Skeletal muscle tissue (tissue), 4 donors: ENCODE measurements around the gene OSBPL3. TPM values are rescaled to one million over a fixed set of nuclear protein-coding genes. Genes with fewer than 3 reads are reported as not detected.

ENCODE experiments used
- H3K27ac ChIP-seq: one replicate; pipeline ENCODE4 v1.7.0; 2013; ENCODE audit warnings: mild to moderate bottlenecking, low read depth, low read length, inconsistent platforms
- H3K27me3 ChIP-seq, 3 donors: one replicate each; pipeline ENCODE4 v1.7.0; 2013; ENCODE audit warnings: low read length in 3 of 3; ENCODE audit not compliant: control insufficient read depth in 3 of 3, insufficient read depth in 3 of 3
- H3K36me3 ChIP-seq, 3 donors: one replicate each; pipeline ENCODE4 v1.7.0; 2013; ENCODE audit warnings: low read length in 3 of 3; ENCODE audit not compliant: control insufficient read depth in 3 of 3, insufficient read depth in 3 of 3
- H3K4me1 ChIP-seq, 3 donors: one replicate each; pipeline ENCODE4 v1.7.0; 2013; ENCODE audit warnings: low read length in 3 of 3, mild to moderate bottlenecking in 3 of 3; ENCODE audit not compliant: control insufficient read depth in 3 of 3, insufficient read depth in 3 of 3
- H3K4me3 ChIP-seq, 3 donors: one replicate each; pipeline ENCODE4 v1.7.0; 2013; ENCODE audit warnings: low read length in 3 of 3
- H3K9ac ChIP-seq, 3 donors: one replicate each; pipeline ENCODE4 v1.7.0; 2013; ENCODE audit warnings: low read length in 3 of 3, mild to moderate bottlenecking in 3 of 3, moderate library complexity in 2 of 3, low read depth in 1 of 3
- H3K9me3 ChIP-seq, 3 donors: one replicate each; pipeline ENCODE4 v1.7.0; 2013; ENCODE audit warnings: low read length in 3 of 3; ENCODE audit not compliant: control insufficient read depth in 3 of 3
- total RNA-seq: library from RNA; depleted of rRNA; stranded (reverse); fragments of >200 nt; gene quantifications from one replicate; pipeline ENCODE4 v1.2.3, GENCODE V29; 2014
- donor health status: Osteomylitis.

OSBPL3 gene
- total RNA-seq, 1 donor from 2014 or later: 2.6 TPM

- Histone ChIP-seq H3K27ac (no peak overlapping the region), H3K4me3 (no peak overlapping the region), H3K27me3 (no peaks in the 10 kb centered on the region), H3K36me3 (no peaks in the 10 kb centered on the region), H3K4me1 (peaks cover 7 to 14% (median 11%) of the 10 kb centered on the region in 3 donors), H3K9me3 (no peaks in the 10 kb centered on the region), H3K9ac (no peak overlapping the region)
Measured at GRCh38 chr7:24821045-24821753, 158.8 kb downstream of the OSBPL3 start.

GRCh38 chr7:24820730-24821044, 159.3 kb downstream of the OSBPL3 start:
- Histone ChIP-seq H3K4me3 (no peak overlapping the region), H3K27ac (no peak overlapping the region), H3K9ac (no peak overlapping the region), H3K9me3 (no peaks in the 10 kb centered on the region), H3K4me1 (peaks cover 2 to 10% (median 9%) of the 10 kb centered on the region in 3 donors), H3K36me3 (no peaks in the 10 kb centered on the region), H3K27me3 (no peaks in the 10 kb centered on the region)

GRCh38 chr7:24819916-24820689, 159.9 kb downstream of the OSBPL3 start:
- no peaks in the 10 kb centered on the region for H3K27me3 ChIP-seq
- H3K9me3 ChIP-seq: no peaks in the 10 kb centered on the region
- no peaks in the 10 kb centered on the region for H3K36me3 ChIP-seq
- H3K4me3 ChIP-seq: no peak overlapping the region
- H3K4me1 ChIP-seq: peaks cover 2 to 8% (median 3%) of the 10 kb centered on the region in 3 donors
- H3K27ac ChIP-seq: no peak overlapping the region
- no peak overlapping the region for H3K9ac ChIP-seq

DNA sequence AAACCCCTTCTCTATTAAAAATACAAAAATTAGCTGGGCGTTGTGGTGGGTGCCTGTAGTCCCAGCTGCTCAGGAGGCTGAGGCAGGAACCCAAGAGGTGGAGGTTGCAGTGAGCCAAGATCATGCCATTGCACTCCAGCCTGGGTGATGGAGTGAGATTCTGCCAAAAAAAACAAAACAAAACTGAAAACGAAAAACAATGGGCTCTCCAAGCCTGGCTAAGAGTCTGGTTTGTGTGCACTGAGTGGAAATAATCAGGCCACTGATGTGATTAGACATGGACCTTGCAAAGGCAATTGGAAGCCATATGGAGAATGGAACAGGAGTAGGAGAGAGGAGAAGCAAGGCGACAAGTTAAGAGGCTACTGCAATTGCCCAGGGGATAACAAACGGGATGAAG, 162.6 kb downstream of the OSBPL3 start:
- peaks cover 0 to 5% (median 0%) of the 10 kb centered on the region in 3 donors for H3K4me1 ChIP-seq
- no peaks in the 10 kb centered on the region for H3K36me3 ChIP-seq
- no peak overlapping the region for H3K9ac ChIP-seq
- H3K27me3 ChIP-seq: no peaks in the 10 kb centered on the region
- H3K4me3 ChIP-seq: no peak overlapping the region
- H3K9me3 ChIP-seq: no peaks in the 10 kb centered on the region
- no peak overlapping the region for H3K27ac ChIP-seq

DNA sequence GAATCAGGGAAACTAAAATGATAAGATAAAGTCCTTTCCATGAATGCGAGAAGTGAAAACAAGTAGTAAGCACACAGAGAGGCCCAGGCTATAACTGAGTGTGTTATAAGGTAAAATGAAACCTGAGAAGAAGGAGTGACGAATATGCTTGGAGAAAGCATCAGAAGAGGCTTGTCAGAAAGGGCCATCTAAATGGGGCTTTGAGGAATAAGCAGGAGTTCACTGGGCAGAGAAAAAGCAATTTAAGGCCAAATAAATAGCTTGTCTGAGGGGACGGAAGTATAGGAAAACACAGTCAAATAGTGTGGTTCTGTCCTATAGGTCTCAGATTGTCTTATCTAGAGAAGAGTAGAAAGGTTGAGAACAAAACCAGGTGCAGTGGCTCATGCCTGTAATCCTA, 163.1 kb downstream of the OSBPL3 start:
- Histone ChIP-seq H3K9me3 (no peaks in the 10 kb centered on the region), H3K9ac (no peak overlapping the region), H3K27me3 (no peaks in the 10 kb centered on the region), H3K27ac (no peak overlapping the region), H3K36me3 (no peaks in the 10 kb centered on the region), H3K4me3 (no peak overlapping the region), H3K4me1 (peaks cover 0 to 5% (median 0%) of the 10 kb centered on the region in 3 donors)

GRCh38 chr7:24812305-24812945, 167.6 kb downstream of the OSBPL3 start:
- Histone ChIP-seq H3K27ac (no peak overlapping the region), H3K27me3 (no peaks in the 10 kb centered on the region), H3K4me3 (no peak overlapping the region), H3K36me3 (no peaks in the 10 kb centered on the region), H3K9ac (no peak overlapping the region), H3K9me3 (no peaks in the 10 kb centered on the region), H3K4me1 (no peaks in the 10 kb centered on the region)

DNA sequence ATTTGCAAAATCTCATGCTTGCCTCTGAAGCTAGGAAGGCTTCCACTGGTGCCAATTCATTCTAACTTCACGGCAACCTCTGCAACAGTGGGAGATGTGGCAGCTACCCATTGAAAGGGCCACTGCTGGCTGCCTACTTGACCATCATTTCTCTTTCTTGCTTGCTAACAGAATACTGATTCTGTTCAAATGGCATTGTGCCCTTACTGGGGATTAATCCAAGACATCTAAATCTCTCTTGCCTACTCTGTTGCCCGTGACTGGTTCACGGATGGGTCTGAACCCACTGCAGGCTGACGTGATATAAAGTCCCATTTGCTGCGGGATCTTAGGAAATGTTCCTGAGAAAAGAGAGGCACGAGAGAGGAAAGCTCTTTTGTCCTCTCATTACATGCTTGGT, 171.5 kb downstream of the OSBPL3 start:
- Histone ChIP-seq H3K4me1 (no peaks in the 10 kb centered on the region), H3K9me3 (no peaks in the 10 kb centered on the region), H3K27me3 (no peaks in the 10 kb centered on the region), H3K4me3 (no peak overlapping the region), H3K9ac (no peak overlapping the region), H3K36me3 (peaks cover 0 to 5% (median 0%) of the 10 kb centered on the region in 3 donors), H3K27ac (no peak overlapping the region)

DNA sequence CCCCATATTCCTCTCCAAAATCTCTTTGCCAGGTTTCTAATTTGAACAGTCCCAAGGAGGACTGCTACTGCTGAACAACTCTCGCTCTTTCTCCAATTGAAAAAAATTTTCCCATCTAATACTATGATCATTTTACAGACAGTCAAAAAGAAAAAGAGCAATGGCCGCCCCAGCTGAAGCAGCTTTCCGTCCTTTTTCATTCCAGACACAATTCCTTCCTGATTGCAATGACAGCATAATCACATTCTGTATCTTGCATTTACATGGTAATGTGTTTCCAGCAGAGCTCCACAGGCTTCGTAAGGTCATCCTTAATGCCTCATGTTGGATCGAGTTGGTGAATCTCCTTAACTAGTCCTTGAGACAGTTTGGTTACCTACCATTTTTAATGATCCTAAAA, 177.7 kb downstream of the OSBPL3 start:
- no peaks in the 10 kb centered on the region for H3K27me3 ChIP-seq
- no peaks in the 10 kb centered on the region for H3K4me1 ChIP-seq
- H3K27ac ChIP-seq: no peak overlapping the region
- no peak overlapping the region for H3K4me3 ChIP-seq
- H3K9ac ChIP-seq: no peak overlapping the region
- H3K36me3 ChIP-seq: peaks cover 0 to 5% (median 0%) of the 10 kb centered on the region in 3 donors
- H3K9me3 ChIP-seq: no peaks in the 10 kb centered on the region

- Histone ChIP-seq H3K4me1 (no peaks in the 10 kb centered on the region), H3K27ac (no peak overlapping the region), H3K4me3 (no peak overlapping the region), H3K9me3 (no peaks in the 10 kb centered on the region), H3K27me3 (no peaks in the 10 kb centered on the region), H3K9ac (no peak overlapping the region), H3K36me3 (peaks cover 0 to 5% (median 0%) of the 10 kb centered on the region in 3 donors)
Measured at GRCh38 chr7:24801883-24802282, 178.1 kb downstream of the OSBPL3 start.

DNA sequence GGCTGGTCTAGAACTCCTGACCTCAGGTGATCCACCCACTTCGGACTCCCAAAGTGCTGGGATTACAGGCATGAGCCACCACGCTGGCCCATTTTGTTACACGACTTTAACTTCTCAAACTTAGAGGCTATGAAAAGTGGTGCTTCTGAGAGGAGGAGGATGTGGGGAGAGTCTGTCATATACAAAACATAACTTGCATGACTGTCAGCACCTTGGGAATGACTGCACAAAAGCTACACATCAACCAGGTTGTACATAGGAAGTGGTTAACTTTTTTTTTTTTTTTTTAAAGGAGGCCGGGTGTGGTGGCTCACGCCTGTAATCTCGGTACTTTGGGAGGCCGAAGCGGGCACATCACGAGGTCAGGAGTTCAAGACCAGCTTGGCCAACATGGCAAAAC, 179.3 kb downstream of the OSBPL3 start:
- Histone ChIP-seq H3K36me3 (peaks cover 0 to 2% (median 0%) of the 10 kb centered on the region in 3 donors), H3K4me3 (no peak overlapping the region), H3K9me3 (no peaks in the 10 kb centered on the region), H3K9ac (no peak overlapping the region), H3K27me3 (no peaks in the 10 kb centered on the region), H3K4me1 (no peaks in the 10 kb centered on the region), H3K27ac (no peak overlapping the region)
